Ishikawa (cell line): Measurements from ENCODE around the gene MAPK6.

Experiments used
- CEBPB ChIP-seq: IDR thresholded peaks from 2 replicates; pipeline ENCODE4 v1.6.1; 2012
- CREB1 ChIP-seq: IDR thresholded peaks from 2 replicates; pipeline ENCODE4 v1.6.1; 2012; ENCODE audit warnings: low read depth
- EGR1 ChIP-seq: IDR thresholded peaks from 2 replicates; pipeline ENCODE4 v1.6.1; 2012
- EP300 ChIP-seq: IDR thresholded peaks from 2 replicates; pipeline ENCODE4 v1.6.1; 2012; ENCODE audit warnings: borderline replicate concordance
- FOXM1 ChIP-seq: IDR thresholded peaks from 2 replicates; pipeline ENCODE4 v1.6.1; 2012; ENCODE audit warnings: low read depth, borderline replicate concordance
- NFIC ChIP-seq: IDR thresholded peaks from 2 replicates; pipeline ENCODE4 v1.6.1; 2012
- RAD21 ChIP-seq: IDR thresholded peaks from 2 replicates; pipeline ENCODE4 v1.6.1; 2012; ENCODE audit warnings: low read depth
- REST ChIP-seq: IDR thresholded peaks from 2 replicates; pipeline ENCODE4 v1.6.1; 2012; ENCODE audit warnings: low read depth, mild to moderate bottlenecking
- TAF1 ChIP-seq: IDR thresholded peaks from 2 replicates; pipeline ENCODE4 v1.6.1; 2012; ENCODE audit warnings: low read depth, mild to moderate bottlenecking
- TCF12 ChIP-seq: IDR thresholded peaks from 2 replicates; pipeline ENCODE4 v1.6.1; 2012; ENCODE audit warnings: low read depth
- TEAD4 ChIP-seq: IDR thresholded peaks from 2 replicates; pipeline ENCODE4 v1.6.1; 2012
- USF1 ChIP-seq: IDR thresholded peaks from 2 replicates; pipeline ENCODE4 v1.6.1; 2012
- YY1 ChIP-seq: IDR thresholded peaks from 2 replicates; pipeline ENCODE4 v1.6.1; 2012; ENCODE audit warnings: low read depth
- ZBTB7A ChIP-seq: IDR thresholded peaks from 2 replicates; pipeline ENCODE4 v1.6.1; 2012; ENCODE audit warnings: low read depth
- TF ChIP-seq, protein P1 (sequence below): IDR thresholded peaks from 2 replicates; pipeline ENCODE4 v1.6.1; 2012

MAPK6 gene

DNA sequence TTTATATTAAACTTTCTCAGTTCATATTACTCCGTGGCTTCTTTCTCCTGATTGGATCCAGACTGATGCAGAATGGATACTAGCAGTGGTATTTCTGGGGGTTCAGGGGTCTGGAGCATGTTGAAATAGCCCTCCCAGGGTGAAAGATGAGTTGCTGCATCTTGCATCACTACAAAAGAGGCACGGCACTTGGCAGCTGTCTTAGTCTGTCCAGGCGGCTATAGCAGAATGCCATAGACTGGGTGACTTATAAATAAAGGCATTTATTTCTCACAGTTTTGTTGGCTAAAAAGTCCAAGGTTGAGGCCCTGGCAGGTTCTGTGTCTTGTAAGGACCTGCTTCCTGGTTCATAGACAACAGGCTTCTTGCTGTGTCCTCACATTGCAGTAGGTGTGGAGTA lies 94.2 kb downstream of the MAPK6 start:
- TF ChIP-seq CREB1 (no peak), USF1 (no peak), EP300 (no peak), RAD21 (no peak), REST (no peak), ZBTB7A (no peak)
- TF ChIP-seq, protein P1, sequence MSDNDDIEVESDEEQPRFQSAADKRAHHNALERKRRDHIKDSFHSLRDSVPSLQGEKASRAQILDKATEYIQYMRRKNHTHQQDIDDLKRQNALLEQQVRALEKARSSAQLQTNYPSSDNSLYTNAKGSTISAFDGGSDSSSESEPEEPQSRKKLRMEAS = no peak

- TF ChIP-seq CREB1 (no peak), TEAD4 (no peak), CEBPB (no peak), TAF1 (no peak), REST (no peak), EP300 (no peak), ZBTB7A (no peak), EGR1 (no peak), FOXM1 (no peak), RAD21 (no peak), TCF12 (no peak), USF1 (no peak), YY1 (no peak)
- TF ChIP-seq, protein P1 = no peak
Measured at GRCh38 chr15:52113708-52114107, 94.7 kb downstream of the MAPK6 start.

GRCh38 chr15:52114261-52115055 lies 95.4 kb downstream of the MAPK6 start:
- no peak for TF ChIP-seq ZBTB7A
- no peak for TF ChIP-seq CREB1
- no peak for TF ChIP-seq USF1
- no peak for TF ChIP-seq TEAD4
- no peak for TF ChIP-seq FOXM1

DNA sequence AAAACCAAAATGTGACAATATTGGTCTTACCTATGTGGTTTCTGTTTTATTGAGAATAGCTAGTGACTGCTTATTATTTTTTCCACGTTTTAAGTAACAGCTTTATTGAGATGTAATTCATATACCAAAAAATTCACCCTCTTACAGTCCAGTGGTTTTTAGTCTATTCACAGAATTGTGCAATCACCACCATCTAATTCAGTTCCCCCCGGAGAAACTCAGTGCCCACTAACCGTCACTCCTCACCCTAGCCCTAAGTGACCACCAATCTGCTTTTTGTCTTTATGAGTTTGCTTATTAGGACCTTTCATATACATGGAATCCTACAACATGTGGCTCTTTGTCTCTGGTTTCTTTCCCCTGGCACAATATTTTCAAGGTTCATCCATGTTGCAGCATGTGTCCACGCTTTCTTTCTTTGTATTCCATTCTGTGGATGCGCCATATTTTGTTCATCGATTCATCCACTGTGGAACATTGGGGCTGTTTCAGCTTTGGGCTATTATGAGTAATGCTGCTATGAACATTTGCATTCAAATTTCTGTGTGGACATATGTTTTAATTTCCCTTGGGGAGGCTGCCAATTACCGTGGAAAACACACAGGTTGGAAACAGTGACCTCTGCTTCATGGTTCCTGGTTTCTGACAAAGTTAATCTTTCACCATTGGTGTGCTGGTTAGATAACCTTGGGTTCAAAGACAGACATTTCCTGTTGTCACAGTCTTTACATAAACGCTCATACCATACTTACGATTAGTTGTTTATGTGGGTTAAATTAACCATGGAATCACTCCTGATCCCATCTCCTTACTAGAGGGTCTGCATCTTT lies 96.8 kb downstream of the MAPK6 start:
- TF ChIP-seq TCF12 (no peak), ZBTB7A (no peak), YY1 (no peak), FOXM1 (no peak), TAF1 (no peak), USF1 (no peak), CREB1 (no peak), REST (no peak), CEBPB (no peak), NFIC (no peak), EGR1 (no peak), TEAD4 (no peak), RAD21 (no peak), EP300 (no peak)
- TF ChIP-seq, protein P1 = no peak
